ENCODE data around the gene P2RY8.

DNA sequence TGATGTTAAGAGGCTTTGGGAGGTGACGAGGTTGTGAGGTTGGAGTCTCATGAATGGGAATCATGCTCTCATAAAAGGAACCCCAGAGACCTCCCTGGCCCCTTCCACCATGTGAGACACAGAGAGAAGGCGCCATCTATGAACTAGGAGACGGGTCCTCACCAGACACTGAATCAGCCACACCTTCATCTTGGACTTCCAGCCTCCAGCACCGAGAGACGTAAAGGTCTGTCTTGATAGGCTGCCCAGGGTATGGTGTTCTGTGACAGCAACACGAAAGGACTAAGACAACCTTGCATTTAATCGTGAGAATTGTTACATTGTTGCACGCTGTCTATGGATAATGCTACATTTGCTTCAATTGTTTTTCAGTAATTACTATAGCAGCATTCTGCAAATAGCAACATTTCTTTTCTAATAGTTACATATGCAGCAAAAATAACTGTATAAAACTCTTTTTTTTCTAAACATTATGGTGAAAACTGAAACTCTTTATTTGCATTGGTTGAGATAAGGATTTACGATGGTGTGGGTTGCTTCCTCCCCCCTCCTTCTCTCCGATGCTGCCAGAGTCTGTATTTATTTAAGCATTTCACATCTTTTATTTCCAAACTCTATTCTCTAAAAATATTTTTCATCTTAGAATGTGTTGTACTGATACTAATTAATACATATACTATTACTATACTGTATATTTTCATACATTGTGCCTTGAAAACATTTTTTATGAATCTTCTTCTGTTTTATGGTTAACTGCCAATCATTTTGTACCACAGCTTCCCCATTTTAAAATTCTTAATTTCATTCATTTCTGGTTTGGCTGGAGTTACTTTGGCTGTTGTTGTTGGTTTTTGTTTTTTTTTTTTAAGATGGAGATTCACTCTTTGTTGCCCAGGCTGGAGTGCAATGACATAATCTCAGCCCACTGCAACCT is 28.0 kb upstream of the P2RY8 start:
- TF ChIP-seq CTCF (tag by site-specific recombination; IDR thresholded peaks at IDR 0.05) (no peak), ZNF521 (tag by site-specific recombination; IDR thresholded peaks at IDR 0.05) (no peak), YY1 (tag by site-specific recombination; IDR thresholded peaks at IDR 0.05) (no peak), ZFHX2 (tag by site-specific recombination; conservative IDR thresholded peaks at IDR 0.05) (peak; percentile 23; the same call in 1 of the 2 replicates), ZNF423 (tag by site-specific recombination; IDR thresholded peaks at IDR 0.05) (no peak), ZNF501 (tag by site-specific recombination; IDR thresholded peaks at IDR 0.05) (no peak), SP2 (tag by site-specific recombination; IDR thresholded peaks at IDR 0.05) (no peak), SALL2 (tag by site-specific recombination; IDR thresholded peaks at IDR 0.05; ENCODE audit: borderline replicate concordance) (no peak), ZNF292 (tag by site-specific recombination; IDR thresholded peaks at IDR 0.05; ENCODE audit: borderline replicate concordance, low read depth) (no peak), PRDM4 (tag by site-specific recombination; IDR thresholded peaks at IDR 0.05) (no peak; the same call in 1 of the 2 replicates), ZNF202 (tag by site-specific recombination; IDR thresholded peaks at IDR 0.05; ENCODE audit: borderline replicate concordance) (no peak)
- TF ChIP-seq, protein P1, sequence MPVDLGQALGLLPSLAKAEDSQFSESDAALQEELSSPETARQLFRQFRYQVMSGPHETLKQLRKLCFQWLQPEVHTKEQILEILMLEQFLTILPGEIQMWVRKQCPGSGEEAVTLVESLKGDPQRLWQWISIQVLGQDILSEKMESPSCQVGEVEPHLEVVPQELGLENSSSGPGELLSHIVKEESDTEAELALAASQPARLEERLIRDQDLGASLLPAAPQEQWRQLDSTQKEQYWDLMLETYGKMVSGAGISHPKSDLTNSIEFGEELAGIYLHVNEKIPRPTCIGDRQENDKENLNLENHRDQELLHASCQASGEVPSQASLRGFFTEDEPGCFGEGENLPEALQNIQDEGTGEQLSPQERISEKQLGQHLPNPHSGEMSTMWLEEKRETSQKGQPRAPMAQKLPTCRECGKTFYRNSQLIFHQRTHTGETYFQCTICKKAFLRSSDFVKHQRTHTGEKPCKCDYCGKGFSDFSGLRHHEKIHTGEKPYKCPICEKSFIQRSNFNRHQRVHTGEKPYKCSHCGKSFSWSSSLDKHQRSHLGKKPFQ (tag by site-specific recombination; IDR thresholded peaks at IDR 0.05): no peak

Data from HEK293 (cell line).